HG03064 (cell line): ENCODE measurements around the gene OR51V1.
"Not testable (repeated sequence)": the region's sequence is repeated elsewhere in the genome, so short reads cannot be mapped to it uniquely, and the experiment has no call there.

Experiments used
- ATAC-seq: cut with Tn5 transposase; IDR thresholded peaks from one replicate; pipeline ENCODE4 v1.9.1; 2021; ENCODE audit warnings: low read depth; ENCODE audit not compliant: unreplicated experiment

Gene OR51V1

GRCh38 chr11:5178046-5178837 lies 22.2 kb downstream of the OR51V1 start:
- no peak for ATAC-seq

- ATAC-seq, result no peak
These were observed 25.5 kb downstream of the OR51V1 start for GRCh38 chr11:5174934-5175333.

GRCh38 chr11:5171856-5172255 lies 28.6 kb downstream of the OR51V1 start:
- no peak for ATAC-seq

GRCh38 chr11:5165898-5166297 lies 34.6 kb downstream of the OR51V1 start:
- not testable (repeated sequence) for ATAC-seq

- ATAC-seq, result not testable (repeated sequence)
These were observed 35.7 kb downstream of the OR51V1 start for GRCh38 chr11:5164807-5165206.

- ATAC-seq, result not testable (repeated sequence)
These were observed 39.4 kb downstream of the OR51V1 start for GRCh38 chr11:5161045-5161444.

- ATAC-seq, result not testable (repeated sequence)
These were observed 40.3 kb downstream of the OR51V1 start for GRCh38 chr11:5160217-5160616.

- ATAC-seq, result no peak
These were observed 40.7 kb downstream of the OR51V1 start for GRCh38 chr11:5159806-5160205.

GRCh38 chr11:5154657-5155056 lies 45.8 kb downstream of the OR51V1 start, which contains the start of gene OR52A1:
Gene OR52A1 (minus strand): TSS chr11:5154757. CDS start chr11:5152369, 2,388 bp downstream.
- no peak for ATAC-seq

DNA sequence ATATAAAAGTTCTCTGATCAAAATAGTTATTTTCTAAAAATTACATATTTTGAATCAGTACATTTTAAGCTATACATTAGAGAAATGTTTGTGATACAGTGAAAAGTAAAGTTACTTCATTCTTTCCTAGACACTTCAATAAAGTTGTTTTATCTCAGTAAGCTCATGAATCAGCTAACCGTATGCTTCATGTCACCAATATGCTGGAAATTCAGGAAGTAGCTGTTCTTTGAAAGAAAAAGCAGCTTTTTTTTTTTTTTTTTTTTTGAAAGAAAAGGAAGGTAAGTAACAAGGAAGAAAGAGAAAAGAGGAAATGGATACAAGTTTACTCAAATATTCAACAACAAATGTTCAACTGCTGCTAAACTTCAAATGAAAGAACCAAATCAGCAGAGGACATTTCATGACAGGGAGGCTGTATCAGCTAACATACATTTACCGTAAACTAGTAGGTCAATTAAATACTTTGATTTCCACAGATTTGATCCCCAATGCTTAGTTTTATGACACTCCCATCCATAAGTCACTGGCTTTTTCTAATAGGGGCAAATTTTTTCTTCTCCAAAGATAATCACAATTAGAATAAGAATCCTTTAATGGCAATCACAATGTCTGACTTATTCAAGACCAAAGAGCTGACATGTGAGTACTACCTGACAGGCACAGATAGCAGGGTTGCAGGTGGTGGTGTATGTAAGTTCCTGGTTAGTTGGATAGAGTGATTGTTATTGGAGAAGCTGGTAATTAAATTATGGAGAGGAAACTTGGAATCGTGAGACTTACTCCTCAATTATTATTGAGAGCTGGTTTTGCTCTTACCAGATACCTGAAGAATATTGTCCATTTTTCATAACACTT lies 46.7 kb downstream of the OR51V1 start:
- no peak for ATAC-seq

DNA sequence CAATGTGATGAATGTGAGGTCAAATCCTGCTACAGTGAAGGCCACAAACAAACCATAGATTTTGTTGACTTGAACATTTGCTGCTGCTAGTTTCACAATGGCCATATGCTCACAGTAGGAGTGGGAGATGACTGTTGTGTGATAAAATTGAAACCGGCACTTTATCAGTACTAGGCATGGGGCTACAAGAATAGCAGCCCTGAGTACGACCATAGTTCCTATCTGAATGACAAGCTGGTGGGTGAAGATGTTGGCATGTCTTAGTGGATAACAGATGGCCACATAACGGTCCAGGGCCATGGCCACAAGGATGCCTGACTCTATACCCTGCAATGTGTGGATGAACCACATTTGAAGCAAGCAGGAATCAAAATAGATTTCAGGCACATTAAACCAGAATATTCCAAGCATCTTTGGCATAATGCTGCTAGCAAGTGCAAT lies 48.7 kb downstream of the OR51V1 start:
- no peak for ATAC-seq
